ENCODE measurements around the gene SEH1L.

SEH1L gene

DNA sequence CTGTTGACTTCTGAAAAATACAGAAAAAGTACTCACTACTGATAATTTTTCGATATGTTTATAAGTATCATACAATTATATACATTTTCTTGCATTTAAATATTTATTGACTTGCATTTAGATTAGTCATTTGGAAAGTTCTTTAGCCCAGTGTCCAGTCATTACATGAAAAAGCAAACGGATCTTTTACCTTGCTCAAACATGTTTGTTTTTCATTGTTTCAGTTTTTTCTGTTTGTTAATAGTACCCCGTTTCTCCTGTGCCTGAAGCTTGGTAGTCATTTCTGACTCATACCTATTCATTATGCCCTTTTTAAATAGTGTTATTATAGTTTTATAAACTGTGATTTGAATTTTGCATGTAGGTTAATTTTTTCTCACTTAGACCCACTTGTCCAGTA lies 71.5 kb downstream of the SEH1L start:
- H3K4me3 ChIP-seq (ENCODE audit: low read length): no peak overlapping the region
- DNase-seq (ENCODE audit: low read depth): no peak
- TF ChIP-seq CTCF (conservative IDR thresholded peaks at IDR 0.05; ENCODE audit: low read depth, low read length): no peak

- DNase-seq (ENCODE audit: low read depth): no peak
- TF ChIP-seq CTCF (conservative IDR thresholded peaks at IDR 0.05; ENCODE audit: low read depth, low read length): no peak
- H3K4me3 ChIP-seq (ENCODE audit: low read length): no peak overlapping the region
These were observed 74.8 kb downstream of the SEH1L start for GRCh38 chr18:13022644-13023043.

GRCh38 chr18:13025233-13025632 lies 77.4 kb downstream of the SEH1L start:
- no peak for DNase-seq (ENCODE audit: low read depth)
- TF ChIP-seq CTCF (conservative IDR thresholded peaks at IDR 0.05; ENCODE audit: low read depth, low read length): no peak
- H3K4me3 ChIP-seq (ENCODE audit: low read length): no peak overlapping the region

DNA sequence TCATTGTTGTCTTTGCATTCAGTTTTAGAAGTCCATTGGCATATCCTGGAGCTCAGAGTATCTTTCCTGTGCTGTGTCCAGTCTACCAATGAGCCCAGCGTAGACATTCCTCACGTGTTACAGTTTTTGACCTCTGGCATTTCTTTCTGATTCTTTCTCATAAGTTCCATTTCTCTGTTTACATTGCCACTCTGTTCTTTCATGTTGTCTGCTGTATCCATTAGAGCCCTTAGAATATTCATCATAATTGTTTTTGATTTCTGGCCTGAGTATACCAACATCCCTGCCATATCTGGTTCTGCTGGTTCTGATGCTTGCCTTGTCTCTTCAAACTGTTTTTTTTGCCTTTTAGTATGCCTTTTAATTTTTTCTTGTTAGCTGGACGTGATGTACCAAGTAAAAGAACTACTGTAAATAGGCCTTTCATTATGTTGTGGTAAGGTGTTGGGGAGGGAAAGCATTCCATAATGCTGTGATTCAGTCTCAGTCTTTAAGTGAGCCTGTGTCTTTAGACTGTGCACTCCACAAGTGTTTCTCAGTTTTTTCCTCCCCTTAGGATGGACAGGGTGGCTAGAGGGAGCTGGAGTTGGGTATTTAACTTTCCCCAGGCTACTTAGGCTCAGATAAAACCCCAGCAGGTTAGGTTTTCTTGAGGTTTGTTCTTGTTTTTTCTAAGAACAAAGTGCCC lies 78.9 kb downstream of the SEH1L start:
- H3K4me3 ChIP-seq (ENCODE audit: low read length): no peak overlapping the region
- no peak for TF ChIP-seq CTCF (conservative IDR thresholded peaks at IDR 0.05; ENCODE audit: low read depth, low read length)
- DNase-seq (ENCODE audit: low read depth): no peak

DNA sequence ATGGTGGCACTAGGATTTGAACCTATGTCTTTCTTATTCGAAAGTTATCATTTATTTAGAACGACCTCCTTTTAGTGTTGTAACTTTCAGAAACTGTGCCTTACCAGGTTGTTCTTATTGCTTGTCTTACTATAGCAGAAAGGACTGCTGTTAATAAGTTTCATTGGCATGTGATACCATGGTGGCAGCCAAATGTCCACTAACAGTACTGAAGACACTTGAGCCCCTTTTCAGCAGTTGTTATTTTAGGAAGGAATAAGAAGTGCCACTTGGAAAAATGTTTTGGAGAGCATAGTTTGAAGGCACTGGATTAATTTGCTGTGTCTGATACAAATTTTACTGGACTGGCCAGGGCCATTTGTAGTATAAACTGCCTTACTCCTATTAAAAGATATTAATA lies 81.1 kb downstream of the SEH1L start:
- no peak overlapping the region for H3K4me3 ChIP-seq (ENCODE audit: low read length)
- DNase-seq (ENCODE audit: low read depth): no peak
- no peak for TF ChIP-seq CTCF (conservative IDR thresholded peaks at IDR 0.05; ENCODE audit: low read depth, low read length)

DNA sequence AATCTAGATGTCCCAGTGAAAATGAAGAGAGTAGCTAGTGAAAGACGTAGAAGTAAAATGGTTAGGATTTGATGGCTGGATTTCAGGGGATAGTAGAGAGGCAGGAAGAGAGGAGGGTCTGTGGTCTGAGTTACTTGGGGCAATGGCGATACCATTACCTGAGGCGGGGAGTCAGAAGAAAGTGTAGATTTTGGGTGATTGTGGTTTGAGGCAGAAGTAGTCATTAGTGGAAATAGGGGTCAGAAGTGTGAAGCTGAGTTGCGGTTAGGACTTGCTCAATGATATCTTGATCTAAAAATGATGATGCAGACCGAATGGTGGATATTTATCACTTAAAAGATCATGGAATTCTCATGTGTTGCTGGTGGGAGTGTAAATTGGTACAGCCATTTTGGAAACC lies 84.4 kb downstream of the SEH1L start:
- H3K4me3 ChIP-seq (ENCODE audit: low read length): no peak overlapping the region
- no peak for TF ChIP-seq CTCF (conservative IDR thresholded peaks at IDR 0.05; ENCODE audit: low read depth, low read length)
- DNase-seq (ENCODE audit: low read depth): no peak

GRCh38 chr18:13035249-13035914 lies 87.6 kb downstream of the SEH1L start:
- no peak for TF ChIP-seq CTCF (conservative IDR thresholded peaks at IDR 0.05; ENCODE audit: low read depth, low read length)
- DNase-seq (ENCODE audit: low read depth): no peak
- H3K4me3 ChIP-seq (ENCODE audit: low read length): no peak overlapping the region
